Smooth muscle cell of the brain vasculature (primary cell): ENCODE results near the gene ADAM11.
"Not testable (repeated sequence)": the region's sequence is repeated elsewhere in the genome, so short reads cannot be mapped to it uniquely, and the experiment has no call there.

ENCODE experiments used
- DNase-seq: peaks from one replicate; pipeline ENCODE4 v3.0.0-alpha.2; 2012; ENCODE audit warnings: low read depth, low spot score

ADAM11 gene, protein sequence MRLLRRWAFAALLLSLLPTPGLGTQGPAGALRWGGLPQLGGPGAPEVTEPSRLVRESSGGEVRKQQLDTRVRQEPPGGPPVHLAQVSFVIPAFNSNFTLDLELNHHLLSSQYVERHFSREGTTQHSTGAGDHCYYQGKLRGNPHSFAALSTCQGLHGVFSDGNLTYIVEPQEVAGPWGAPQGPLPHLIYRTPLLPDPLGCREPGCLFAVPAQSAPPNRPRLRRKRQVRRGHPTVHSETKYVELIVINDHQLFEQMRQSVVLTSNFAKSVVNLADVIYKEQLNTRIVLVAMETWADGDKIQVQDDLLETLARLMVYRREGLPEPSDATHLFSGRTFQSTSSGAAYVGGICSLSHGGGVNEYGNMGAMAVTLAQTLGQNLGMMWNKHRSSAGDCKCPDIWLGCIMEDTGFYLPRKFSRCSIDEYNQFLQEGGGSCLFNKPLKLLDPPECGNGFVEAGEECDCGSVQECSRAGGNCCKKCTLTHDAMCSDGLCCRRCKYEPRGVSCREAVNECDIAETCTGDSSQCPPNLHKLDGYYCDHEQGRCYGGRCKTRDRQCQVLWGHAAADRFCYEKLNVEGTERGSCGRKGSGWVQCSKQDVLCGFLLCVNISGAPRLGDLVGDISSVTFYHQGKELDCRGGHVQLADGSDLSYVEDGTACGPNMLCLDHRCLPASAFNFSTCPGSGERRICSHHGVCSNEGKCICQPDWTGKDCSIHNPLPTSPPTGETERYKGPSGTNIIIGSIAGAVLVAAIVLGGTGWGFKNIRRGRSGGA

DNA sequence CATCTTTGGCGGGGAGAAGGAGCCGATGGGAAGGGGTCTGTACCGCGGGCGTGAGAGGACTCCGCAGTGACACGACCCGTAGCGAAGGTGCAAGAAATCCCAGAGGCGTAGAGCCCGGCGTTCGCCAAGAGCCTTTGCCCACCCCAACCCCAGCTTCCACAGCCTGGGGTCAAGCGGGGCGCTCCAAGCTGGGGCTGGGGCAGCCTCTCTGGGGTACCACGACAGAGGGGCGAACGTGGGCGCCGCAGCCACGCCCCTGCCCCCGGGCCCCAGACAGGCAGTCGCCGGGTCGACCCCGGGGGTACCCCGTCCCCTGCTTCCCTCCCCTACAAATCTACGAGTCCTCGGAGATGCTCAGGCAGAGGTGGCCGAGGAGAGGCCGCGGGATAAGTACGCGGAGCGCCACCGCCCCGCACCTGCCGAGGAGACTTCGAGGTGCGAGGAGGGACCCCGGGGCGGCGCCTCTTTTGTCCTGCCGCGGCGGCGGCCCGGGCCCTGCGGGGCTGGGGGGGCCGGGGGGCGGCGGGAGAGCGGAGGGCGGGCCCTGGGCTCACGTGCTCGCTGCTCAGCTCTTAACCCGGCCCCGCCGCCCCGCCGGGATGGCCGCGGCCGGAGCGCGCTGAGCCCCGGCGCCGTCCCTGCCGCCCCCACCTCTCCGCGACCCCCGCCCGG lies at the start of gene ADAM11:
TSS of gene ADAM11 (plus strand) at position 575 of the 672 bp plus-strand sequence. CDS start 212 bp downstream, outside the sequence.
- DNase-seq = no peak

DNA sequence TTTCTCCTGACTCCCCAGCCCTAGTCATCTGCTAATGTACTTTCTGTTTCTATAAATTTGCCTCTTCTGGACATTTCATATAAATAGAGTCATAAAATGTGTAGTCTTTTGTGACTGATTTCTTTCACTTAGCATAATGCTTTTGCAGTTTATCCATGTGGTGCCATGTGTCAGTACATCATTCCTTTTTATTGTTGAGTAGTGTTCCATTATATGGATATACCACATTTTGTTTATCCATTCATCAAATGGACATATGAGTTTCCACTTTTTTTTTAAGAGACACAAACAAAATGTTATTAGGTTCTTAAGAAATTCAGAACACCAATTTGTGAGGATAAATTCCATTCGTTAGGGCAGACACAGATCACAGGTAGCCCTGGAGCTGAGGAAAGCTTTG lies 39.3 kb upstream of the ADAM11 start:
- DNase-seq = no peak

DNA sequence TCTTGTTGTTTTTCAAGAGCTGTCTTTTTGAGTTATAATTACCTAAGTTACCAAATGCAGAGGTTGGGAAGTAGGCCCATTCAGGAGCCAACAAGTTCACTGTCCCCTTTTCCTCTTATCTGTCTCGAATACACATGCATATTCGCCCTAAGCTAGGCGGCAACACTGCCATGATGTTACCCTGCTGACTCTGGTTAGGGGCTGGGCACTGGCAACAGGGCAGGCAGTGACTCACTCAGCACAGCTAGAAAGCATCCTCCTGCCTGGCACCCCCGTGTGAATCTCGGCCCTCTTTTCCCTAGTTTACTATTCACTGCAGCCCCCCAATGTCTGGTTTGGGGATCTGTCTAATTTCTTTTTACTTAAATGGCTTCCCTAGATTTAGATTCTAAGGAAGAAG lies 36.5 kb upstream of the ADAM11 start:
- no peak for DNase-seq

DNA sequence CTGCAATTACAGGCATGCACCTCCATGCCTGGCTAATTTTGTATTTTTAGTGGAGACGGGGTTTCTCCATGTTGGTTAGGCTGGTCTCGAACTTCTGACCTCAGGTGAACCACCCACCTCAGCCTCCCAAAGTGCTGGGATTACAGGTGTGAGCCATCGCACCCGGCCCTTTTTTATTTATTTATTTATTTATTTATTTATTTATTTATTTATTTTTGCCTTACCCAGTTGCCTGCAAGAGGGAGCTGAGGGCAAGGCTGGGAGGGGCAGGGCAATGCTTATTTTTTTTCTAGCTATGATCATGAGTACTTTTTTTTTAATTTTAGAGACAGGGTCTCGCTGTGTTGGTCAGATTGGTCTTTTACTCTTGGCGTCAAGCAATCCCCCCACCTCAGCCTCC lies 32.7 kb upstream of the ADAM11 start:
- DNase-seq = not testable (repeated sequence)

DNA sequence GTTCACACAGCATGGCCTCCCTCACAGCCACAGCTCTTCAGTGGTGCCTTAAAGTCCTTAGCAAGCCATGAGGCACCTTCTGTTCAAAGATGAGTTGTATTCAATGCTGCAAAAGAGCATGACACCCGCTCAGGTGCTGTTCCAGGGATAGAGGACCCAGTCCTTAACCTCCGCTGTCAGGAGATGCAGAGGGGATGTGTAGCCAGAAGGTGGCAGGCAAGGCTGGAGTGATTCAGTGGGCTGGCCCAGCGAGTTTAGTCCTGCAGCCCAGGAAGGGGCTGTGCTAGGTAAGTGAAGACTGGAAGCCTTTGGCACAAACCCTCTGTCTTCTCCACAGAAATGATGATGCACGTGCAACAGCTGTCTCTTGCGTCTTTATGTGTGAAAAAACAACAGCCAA lies 25.0 kb upstream of the ADAM11 start:
- DNase-seq = no peak

DNA sequence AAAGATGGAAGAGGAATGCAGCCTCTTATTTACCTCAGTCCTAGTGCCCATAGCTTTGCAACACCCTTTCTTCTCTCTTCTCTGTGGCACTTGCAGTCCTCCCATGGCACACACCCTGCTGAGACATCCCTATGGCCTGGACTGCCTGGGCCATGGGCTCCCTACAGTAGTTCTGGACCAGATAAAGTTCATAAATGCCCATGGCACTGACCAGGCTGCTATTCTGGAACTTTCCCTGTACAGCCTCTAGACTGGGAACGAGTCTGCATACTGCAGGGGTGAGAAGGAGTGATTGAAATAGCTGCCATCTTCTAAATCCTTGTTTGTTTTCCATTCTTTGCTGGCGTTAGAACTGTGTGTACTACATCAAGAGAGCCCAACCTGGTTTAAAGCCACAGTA lies 24.5 kb upstream of the ADAM11 start:
- DNase-seq = no peak

DNA sequence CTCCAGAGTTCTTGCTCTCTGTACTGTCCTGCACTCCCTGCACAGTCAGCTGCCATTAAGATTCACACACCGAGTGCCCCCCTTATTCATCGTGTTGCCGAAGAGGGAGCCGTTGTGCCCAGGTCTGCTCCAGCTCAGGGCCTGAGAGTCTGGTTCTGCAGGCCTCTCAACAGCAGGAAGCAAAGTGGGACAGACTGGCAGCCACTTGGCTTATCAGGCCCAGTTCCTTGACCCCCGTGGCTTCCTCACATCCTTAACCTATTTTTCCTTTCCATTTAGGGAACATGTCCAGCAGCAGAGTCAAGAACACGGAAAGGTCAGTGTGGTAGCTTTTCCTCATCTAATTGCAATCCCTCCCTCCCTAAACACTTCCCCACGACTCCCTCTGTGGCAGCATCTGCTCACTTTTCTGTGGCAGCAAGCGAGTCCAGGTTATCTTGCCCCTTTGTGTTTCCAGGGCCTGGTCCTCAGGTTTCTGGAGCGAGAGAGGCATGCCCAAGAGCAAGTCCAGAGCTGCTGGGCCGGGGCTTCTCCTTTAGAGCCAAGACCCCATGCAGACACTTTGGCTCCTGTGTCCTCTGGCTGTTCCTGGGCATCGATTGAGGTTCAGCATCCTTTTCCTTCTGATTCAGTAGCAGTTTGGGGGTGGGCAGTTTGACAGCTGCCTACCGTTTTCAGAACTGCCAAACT lies 22.1 kb upstream of the ADAM11 start:
- no peak for DNase-seq

DNA sequence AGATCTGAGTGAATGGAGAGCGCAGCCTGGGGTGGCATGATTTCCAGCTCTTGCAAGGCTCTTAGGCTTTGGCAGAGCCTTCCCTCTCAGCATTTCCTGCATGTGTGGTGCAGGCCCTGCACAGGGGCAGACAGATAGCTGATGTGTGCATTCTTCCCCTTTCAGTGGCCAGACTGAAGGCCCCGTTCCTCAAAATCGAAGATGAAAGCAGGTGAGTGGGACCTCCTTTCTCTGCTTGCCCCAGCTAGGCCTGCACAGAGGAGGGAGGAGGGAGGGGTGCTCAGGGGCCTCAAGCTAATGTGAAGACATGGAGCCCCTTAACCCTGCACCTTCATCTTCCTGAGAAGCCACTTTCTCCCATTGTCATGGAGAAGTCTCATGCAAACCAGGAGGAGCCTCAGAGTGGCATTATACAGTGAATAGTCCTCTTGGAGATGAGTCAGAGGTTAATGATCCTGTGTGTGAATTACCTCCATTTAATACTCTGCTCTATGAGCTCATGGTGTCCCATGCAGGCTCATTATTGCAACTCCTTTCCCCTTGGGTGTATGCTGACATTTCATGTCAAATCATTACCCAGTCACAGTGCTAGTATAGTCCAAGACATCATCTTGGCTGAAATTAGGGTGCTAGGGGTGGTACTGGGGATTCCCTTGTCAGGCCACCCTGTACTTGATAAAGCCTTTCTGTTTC lies 20.4 kb upstream of the ADAM11 start:
- DNase-seq = no peak

DNA sequence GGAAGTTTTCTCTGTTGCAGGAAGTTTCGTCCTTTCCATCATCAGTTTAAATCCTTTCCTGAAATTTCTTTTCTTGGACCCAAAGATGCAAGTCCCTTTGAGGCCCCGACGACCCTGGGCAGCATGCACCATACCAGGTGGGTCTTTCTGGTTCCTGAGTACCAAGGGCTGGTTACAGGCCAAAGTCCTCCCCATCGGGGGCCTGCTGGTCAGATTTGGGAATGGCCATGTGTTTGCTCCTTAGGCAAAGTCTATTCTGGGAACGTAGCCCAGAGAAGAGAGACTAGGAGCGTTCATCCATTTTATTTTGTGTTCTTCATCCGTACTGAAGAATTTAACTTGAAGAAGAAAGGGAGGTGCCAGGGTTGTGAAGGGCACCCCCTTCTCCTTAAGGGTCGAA lies 17.5 kb upstream of the ADAM11 start:
- no peak for DNase-seq

DNA sequence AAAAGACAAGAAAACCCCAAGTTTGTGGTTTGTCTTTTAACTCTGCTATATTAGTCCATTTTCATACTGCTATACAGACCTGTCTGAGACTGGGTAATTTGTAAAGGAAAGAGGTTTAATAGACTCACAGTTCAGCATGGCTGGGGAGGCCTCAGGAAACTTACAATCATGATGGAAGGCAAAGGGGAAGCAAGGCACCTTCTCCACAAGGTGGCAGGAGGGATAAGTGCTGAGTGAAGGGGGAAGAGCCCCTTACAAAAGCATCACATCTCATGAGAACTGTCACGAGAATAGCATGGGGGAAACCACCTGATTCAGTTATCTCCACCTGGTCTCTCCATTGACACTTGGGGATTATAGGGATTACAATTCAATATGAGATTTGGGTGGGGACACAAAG lies 13.5 kb upstream of the ADAM11 start:
- DNase-seq = no peak

DNA sequence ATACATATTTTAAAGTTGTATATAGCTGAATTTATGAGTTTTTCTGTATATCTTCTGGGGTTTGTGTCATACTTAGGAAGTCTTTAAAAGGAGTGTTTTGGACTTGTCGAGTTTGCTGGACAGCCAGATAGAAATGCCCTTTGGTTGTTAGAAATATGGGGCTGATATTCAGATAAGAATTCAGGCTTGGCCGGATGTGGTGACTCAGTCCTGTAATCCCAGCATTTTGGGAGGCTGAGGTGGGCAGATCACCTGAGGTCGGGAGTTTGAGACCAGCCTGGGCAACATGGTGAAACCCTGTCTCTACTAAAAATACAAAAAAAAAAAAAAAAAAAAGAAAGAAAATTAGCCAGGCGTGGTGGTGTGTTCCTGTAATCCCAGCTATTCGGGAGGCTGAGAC lies 13.1 kb upstream of the ADAM11 start:
- DNase-seq = not testable (repeated sequence)

DNA sequence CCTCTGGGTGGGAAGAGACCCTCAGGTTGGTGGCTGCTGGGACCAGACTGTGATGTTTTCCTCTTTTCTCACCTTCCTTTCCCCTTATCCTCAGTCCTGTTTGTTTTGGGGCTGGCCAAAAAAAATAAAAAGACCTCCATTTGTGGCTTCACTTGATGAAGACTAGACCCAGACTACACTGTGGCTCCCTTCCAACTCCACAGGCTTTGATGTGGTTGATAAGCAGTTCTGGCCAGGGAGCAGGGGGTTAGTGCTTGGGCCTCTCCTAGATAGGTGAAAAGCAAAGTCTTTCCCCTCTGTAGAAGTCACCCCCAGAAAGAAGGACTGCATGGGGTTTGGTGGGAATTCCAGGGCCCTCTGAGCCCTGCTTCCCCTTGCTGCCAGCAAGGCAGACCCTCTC lies 11.2 kb upstream of the ADAM11 start:
- DNase-seq = no peak

DNA sequence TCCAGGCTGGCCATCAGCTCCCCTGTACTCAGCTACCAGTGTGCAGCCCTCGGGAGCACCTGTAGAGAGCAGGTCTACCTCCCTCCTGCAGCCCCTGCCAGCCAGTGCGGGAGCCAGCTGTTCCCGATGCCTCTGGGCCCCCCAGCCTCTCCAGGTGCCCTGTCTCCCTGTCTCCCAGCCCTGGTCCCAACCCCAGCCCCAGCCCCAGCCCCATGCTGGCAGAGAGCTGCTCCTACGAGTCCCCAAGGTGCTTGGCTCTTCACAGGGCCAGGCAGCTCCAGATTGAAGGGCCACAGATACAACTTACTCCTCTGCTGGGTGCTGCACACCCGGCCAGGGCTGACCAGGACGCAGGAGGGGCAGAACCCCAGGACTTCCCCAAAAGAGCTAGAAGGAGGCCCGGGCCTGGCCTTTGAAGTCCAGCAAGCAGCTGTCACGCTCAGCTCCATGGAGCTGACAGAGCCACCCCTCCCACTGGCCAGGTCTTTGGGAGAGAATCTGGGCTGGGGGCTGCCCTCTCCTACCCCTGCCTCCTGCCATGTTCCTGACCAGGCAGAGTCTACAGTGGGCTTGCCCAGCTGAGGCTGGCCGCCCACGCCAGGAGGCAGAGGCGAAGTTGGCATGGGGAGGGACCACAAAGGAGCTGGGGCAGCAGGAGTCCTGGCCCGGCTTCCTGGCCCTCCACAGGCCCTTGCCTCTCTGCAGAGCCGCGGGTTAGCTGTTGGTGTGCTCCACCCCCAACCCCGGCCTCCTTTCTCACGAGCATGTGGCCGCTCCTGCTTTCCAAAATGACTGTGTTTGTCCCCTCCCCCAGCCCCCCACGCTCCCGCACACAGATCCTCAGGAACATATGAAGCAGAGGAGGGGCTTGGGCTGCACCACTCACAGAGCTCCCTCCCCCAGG lies 9.5 kb upstream of the ADAM11 start:
- DNase-seq = no peak

DNA sequence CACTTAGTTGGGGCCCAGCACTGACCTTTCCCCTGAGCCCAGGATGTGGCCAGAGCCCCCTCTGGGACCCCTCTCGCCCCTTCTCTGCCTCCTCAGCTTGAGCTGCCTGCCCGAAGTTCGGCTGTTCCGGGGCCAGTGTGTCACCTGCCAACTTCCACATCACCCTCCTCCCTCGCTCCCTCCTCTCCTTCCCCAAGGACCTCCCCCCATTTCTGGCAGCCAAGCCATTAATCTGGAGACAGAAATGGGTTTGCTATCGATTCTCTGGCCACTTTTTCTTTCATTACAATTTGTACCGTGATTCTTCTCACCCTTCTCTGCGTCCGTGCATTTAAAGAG lies 8.8 kb upstream of the ADAM11 start:
- no peak for DNase-seq

DNA sequence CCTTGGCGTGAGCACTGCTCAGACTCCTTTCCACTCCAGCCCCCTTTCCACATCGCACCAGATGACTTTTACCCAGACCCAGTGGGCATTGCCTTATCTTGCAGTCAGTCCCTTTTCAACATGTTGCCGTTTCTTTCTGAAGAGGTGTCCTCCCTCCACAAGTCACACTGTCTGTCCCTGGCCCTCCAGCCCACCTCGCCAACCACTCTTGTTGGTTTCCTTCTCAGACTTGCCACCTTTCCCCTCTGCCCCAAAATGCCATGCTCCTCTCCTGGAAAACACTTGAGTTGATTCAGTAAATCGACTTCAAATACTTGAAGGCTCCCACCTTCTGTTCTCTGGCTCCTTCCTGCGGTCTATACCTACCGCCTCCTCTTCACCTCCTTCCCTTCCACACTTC lies 7.5 kb upstream of the ADAM11 start:
- DNase-seq = no peak

DNA sequence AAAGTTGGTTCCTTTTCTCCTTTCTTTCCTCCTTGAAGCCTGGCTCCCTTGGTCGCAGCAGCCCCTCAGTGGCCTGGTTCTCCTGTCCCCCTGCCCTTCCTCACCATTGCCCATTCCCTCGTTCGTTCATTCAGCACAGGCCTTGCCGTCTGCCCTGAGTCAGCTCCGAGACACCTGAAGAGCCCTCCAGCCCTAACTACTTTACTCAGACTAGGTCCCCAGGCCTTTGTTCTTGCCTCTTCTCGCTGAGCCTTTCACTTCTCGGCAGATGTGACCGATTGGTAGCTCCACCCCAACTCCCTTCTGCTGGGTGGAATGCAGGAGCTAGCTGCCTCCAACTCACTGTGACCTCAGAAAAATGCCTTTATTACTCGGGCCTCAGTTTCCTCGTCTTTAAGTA lies 7.0 kb upstream of the ADAM11 start:
- DNase-seq = no peak

DNA sequence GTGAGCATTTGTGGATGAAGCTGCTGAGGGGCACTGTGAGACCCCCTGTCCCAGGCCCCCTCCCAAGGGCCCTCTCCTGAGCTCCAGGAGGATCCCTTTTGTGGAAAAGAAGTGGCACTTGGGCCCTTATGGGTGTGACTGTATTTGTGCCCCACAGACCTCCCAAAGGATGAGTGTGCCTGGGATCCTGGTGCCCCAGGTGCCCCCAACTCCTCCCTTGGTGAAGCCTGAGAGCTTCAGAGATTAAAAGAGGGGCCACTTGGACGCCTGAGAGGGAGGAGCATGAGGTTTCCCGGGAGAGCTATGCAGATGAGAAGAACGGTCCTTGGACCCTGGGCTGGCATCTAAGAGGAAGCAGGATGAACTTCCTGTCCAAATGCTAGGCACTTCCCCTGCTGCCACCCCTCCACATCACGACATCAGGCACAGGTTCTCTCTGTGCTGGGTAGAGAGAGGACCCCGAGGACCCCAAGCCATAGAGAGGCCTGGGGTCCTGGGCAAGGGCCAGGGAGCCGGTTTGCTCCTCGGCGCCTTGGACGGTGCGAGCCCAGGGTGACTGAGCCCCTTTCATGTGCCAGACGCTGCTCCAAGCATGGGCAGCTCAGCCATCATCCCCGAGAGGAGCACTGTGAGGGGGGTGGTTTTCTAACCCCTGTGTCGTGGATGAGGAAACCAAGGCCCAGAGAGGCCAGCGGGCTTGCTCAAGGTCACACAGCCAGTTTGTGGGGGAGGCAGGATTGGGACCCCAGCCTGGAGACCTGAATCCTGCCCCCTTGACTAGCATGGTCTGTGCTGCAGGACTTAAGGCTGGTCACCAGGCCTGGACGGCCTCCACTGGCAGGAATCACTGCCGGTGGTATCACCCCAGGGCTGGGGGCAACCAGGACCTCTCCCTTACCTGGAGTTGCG lies 5.6 kb upstream of the ADAM11 start:
- DNase-seq = no peak

DNA sequence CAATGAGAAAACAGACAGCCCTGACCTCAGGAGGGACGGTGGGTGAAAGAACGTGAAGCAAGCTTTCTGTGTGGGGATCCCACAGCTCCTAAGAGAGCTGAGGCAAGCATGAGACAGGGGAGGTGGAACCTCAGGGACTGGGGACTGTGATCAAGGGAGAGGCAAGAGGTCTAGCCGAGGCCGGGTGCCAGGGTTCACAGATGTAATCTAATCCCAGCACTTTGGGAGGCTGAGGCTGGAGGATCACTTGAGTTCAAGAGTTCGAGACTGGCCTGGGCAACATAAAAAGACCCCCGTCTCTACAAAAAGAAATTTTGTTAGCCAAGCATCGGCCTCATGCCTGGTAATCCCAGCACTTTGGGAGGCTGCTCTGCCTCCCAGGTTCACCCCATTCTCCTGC lies 4.5 kb upstream of the ADAM11 start:
- no peak for DNase-seq

DNA sequence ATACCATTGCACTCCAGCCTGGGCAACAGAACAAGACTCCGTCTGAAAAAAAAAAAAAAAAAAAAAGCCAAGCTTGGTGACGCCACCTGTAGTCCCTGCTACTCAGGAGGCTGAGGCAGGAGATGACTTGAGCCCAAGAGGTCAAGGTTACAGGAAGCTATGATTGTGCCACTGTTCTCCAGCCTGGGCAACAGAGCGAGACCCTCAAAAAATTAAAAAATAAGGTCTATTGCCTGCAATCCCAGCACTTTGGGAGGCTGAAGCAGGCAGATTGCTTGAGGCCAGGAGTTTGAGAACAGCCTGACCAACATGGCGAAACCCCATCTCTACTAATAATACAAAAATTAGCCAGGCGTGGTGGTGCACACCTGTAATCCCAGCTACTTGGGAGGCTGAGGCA lies 3.6 kb upstream of the ADAM11 start:
- DNase-seq = not testable (repeated sequence)
